Mucosa of gallbladder (tissue), 1 donor: ENCODE results near the gene DNAAF5. TPM values are rescaled to one million over a fixed set of nuclear protein-coding genes. Genes with fewer than 3 reads are reported as not detected.

Experiments used
- DNase-seq: peaks from one replicate; pipeline ENCODE4 v3.0.0-alpha.2; 2020; ENCODE audit warnings: low spot score
- total RNA-seq: library from RNA; stranded (reverse); gene quantifications from one replicate; pipeline ENCODE4 v1.2.1, GENCODE V29; 2021
- donor health status: DM: no; HTN: no; CAD: no.

The DNAAF5 gene
- total RNA-seq, 1 donor from 2014 or later, result 30.9 TPM

- DNase-seq, result no peak
Observed at GRCh38 chr7:707296-708000, 19.1 kb upstream of the DNAAF5 start.

GRCh38 chr7:710161-710560, 16.3 kb upstream of the DNAAF5 start:
- DNase-seq, result no peak

DNA sequence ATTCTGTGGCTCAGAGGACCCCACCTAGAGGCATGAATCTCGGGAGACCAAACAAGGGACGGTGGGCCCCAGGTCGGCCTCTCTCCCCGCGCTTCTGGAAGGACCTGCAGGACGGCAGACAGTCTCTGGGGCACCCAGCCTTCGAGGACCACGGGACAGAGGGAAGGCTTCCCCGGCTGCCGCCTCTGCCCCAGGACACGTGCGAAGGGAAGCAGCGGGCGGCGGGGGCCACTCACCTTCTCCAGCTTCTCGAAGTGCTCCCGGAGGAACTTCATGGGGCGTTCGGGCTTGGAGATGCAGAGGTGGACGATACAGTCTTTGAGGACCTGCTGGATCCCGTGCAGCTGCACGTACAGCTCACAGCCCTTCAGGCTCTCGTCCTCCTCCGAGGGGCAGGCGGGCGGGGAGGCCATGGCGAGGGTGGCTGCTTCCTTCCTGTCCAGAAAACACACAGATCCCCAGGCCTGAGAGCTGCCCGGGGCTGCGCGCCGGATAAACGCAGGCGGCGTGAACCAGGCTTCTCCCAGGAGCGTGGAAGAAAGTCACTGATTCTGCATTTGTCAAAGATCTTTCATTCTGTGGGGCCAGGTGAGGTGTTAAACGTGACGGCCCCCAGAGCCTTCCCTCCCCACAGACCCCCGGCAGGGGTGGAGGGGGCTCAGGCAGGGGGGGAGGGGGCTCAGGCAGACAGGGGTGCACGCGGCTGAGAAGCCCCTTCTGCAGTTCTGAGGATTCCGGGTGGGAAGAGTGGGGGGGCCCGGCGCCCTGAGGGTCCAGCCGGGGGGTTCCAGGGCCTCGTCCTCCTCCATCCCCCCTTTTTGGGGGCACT, 15.2 kb upstream of the DNAAF5 start:
- DNase-seq, result no peak

DNA sequence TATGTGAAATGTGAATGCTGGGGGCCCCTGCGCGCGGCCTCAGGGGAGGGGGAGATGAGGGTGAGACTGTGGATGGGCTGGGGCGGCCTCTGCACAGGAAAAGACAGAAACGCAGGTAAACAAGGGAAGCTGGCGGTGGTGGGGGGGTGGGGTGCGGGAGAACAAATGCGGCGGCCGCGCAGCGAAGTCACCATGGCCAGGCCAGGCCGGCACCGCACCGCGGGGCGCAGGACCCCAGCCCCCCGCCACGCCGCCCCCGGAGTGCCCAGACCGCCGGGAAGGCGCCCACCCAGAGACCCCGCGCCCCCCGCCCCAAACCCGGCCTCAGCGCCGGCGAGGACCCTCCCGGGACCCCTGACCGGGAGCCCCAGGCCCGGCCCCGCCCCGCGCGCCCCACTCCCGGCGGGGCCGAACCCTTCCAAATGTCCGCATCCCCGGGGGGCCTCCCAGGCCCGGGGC, 14.5 kb upstream of the DNAAF5 start:
- no peak for DNase-seq

DNA sequence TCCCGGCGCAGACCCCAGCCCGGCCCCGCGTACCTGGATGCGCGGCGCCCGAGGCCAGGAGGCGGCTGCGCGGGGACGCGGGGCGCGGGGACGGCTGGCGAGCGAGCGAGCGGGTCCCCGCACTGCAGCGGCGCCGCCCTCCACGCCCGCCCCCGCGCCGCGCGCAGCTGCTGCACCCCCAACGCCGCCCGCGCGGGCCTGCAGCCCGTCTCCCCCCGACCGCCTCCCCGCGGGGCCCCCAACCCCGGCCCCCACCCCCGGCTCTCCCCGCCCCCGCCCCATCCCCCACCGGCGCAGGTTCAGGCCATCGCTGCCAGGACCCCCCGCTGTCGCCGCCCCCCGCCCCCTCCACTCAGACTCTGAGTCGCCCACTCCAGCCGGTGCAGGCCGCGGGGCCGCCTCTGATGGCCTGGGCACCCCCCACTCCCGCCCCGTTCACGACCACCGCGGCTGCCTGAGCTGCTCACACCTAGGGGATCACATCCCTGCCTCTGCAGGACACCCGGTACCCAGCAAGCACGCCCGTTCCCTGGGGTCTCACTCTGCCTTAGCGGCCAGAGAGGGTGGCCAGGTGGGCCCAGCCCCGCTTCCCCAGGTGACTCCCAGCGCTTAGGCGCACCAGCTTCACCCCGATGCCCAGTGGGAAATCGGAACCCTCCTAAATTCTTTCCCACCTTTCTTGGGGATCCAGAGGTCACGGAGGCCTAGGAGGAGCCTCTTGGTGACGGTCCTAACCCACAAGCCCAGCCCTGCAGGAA, 13.9 kb upstream of the DNAAF5 start:
- no peak for DNase-seq

DNA sequence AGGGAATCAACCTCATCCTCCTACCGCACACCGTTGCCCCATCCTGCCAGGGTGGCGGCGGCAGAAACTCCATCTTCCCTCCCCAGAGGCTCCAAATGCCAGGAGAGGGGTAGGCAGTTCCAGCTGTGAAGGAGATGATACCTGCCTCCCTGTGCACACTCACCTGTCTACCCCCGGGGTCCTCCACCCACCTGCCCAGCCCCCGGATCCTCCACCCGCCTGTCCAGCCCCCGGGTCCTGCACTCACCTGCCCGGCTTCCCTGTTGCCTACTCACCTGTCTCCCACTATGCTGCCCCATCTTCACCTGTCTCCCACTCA, 13.4 kb upstream of the DNAAF5 start:
- no peak for DNase-seq

DNA sequence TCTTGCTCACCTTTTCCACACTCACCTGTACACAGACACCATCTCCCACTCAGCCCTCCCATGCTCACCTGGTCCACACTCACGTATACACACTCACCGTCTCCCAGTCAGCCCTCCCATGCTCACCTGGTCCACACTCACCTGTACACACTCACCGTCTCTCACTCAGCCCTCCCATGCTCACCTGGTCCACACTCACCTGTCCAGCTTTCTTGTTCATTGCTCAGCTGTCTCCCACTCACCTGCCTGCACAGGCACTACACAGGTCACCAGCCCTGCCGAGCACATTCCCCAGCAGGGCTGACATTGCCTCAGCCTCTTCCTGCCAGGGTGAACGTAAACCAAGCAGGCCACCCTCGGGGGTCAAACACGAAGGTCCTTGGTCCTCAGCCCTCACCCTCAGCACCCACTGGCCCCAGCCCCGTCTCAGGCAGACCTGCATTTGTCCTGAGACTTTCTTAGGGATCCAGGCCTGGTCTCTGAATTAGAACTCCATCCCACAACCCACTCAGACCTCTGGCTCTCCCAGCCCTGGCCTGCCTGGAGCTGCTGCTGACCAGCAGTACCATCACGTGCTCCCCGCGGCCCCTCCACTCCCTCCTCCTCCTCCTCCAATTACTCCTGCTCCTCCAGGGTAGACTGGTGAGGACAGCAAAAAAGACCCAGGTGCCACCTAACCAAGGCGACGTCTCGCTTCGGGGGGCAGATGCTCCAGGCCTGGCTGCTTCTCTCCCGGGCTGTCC, 12.8 kb upstream of the DNAAF5 start:
- no peak for DNase-seq

DNA sequence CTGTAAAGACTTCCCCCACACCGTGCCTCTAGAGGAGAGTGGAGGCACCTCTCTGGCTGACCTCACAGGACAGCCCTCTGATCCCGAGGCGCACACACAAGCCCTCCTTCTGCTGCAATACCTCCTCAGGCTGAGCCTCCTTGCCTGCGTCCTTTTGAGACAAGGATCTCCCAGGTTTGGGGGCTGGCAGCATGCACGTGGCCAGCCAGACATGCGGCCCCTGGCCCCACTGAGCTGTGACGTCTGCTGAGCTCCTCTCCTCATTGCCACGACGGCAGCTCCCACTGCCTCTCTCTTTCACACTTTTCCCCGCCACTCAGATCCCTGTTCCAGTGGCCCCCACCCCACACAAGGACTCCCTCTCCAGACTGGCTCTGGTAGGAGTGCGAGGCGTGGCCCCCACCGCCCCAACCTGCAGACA, 12.2 kb upstream of the DNAAF5 start:
- no peak for DNase-seq

DNA sequence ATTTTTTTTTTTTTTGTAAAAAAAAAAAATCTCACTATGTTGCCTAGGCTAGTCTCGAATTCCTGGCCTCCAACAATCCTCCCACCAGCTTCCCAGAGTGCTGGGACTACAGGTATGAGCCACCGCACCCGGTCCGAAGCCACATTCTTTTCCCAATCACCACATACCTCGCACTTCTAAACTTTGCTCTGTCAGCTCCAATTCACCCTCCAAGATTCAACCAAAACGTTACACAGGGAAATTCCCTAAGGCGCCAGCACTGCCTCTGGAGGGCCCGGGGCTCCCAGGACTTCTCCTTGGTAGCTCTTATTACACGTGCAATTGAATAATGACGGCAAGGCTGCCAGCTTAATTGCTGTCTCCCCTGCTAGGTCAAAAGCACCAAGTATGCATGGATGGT, 10.3 kb upstream of the DNAAF5 start:
- DNase-seq, result no peak

DNA sequence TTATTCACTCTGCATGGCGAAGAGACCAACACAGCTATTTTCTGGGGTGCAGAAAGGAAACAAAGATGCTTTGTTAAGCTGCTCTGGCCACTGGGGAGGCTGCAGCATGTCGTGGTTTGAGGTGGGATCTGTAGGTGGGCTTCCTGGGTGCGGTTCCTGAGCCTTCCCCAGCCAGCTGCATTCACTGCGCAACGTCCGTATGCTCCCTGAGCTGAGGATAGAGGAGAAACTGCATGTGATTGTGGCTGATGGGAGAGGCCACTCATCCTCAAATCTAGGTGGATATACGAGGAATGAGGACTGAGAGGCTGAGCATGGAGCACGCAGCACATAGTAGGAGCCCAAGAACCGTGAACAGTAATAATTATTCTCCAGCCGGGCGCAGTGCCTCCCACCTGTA, 9.9 kb upstream of the DNAAF5 start:
- no peak for DNase-seq

GRCh38 chr7:721619-722248, 4.8 kb upstream of the DNAAF5 start:
- DNase-seq, result no peak

DNA sequence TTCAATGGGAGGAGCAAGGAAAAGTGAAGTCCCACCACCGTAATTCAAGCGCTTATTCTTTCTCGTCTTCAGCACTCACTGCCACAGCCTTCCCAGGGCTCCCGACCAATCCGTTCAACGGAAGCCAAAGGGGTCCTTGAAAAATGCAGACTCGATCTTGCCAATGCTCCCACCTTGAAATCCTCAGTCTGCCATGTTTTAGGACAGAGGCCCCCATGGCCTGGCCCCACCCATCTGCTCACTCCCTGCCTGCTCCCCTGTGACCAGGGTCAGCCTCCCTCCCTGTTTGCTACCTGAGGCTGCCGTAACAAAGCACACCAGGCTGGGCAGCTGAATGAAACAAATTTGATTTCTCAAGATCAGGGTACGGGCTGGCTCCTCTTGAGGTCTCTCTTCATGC, 3.0 kb upstream of the DNAAF5 start:
- no peak for DNase-seq

DNA sequence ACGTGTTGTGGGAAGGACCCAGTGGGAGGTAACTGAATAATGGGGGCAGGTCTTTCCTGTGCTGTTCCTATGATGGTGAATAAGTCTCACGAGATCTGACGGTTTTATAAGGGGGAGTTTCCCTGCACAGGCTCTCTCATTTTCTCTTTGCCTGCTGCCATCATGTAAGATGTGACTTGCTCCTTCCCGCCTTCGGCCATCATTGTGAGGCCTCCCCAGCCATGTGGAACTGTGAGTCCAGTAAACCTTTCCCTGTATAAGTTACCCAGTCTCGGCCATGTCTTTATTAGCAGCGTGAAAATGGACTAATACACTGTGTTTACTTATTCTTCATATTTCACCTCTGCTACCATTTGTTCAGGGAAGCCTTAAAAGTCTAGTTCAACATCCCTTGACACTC, 2.2 kb upstream of the DNAAF5 start:
- DNase-seq, result no peak

GRCh38 chr7:725223-726005, 1.1 kb upstream of the DNAAF5 start:
- DNase-seq, result no peak

DNA sequence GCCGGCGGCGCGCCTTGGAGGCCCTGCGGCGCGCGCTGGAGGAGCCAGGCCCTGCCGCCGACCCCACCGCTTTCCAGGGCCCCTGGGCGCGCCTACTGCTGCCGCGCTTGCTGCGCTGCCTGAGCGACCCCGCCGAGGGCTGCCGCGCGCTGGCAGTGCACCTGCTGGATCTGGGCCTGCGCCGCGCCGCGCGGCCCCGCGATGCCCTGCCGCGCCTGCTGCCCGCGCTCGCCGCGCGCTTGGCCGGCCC, 280 bp downstream of the DNAAF5 start:
- DNase-seq, result no peak

GRCh38 chr7:727104-727805, 756 bp downstream of the DNAAF5 start, which contains the start of gene PRKAR1B:
Gene PRKAR1B (minus strand): TSS chr7:727281. CDS start chr7:711505, 15,776 bp downstream.
- DNase-seq, result no peak

DNA sequence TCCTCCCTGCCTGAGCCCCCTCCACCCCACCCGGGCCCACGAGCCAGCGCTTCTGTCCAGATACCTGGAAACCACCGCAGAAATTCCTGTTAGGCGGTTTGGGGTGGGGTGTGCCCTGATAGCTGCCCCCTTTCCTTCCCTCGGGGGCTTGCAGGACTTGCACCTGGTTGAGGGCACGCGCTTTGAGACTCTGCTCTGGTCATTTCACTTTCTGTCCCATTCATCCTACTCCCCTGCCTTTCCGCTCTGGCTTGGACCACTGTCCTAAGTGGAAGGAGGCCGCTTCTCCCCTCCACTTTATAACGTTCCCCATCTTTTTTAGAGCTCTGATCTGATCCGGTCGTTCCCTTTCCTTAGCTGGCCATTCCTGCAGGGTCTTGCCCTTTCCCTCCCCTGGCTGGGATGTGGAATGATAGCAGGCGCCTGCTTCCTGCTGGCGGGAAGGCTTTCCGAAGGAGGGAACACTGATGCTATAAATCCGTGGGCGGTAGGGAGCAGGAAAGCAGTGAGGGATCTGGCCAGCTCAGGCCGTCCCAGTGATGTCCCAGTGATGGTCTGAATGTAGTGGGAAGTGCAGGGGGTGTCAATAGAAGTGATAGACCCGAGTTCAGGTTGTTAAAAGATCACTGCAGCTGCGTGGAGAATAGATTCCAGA, 1.4 kb downstream of the DNAAF5 start:
- no peak for DNase-seq

- DNase-seq, result no peak
Observed at GRCh38 chr7:728602-729001, 2.1 kb downstream of the DNAAF5 start.

DNA sequence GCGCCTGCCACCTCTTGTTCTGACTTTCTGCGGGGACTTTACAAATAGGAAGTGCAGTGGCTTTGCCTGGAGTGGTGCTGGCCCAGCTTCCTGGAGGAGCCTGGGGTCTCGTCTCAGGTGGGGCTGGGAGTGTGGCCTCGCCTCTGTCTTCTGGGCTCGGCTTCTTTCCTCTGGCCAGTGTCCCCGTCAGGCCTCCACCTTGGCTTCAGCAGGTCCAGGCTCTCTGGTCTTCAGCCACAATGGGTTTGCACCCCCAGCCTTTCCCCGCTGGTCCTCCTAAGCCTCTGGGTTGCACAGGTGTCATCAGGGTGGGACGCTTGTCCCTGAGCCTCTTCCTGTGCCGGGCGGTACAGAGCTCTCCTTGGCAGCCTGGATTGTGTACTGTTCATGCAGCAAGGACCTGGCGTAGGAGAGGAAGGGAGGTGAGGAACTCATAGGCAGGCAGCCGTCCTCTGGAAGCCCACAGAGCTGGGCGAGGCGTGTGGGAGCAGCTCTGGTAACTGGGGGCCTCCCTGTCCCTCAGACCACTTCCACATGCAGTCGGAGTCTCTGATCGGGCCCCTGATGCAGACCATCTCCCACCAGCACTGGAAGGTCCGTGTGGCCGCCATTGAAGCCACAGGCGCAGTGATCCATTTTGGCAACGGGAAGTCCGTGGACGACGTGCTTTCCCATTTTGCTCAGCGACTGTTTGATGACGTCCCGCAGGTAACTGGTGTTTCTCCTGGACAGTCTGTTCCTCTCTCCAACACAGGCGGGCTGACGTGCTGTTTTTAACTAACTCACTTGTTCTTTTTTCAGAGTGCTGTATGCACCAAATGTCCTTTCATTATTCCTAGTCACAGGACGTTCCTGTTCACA, 2.9 kb downstream of the DNAAF5 start:
- DNase-seq, result no peak
